ENCODE data around the gene RASSF4.

Gene RASSF4

GRCh38 chr10:44959247-44960087 is at the start of gene RASSF4 (continued):
- TF ChIP-seq ZBTB49 (tag by site-specific recombination; IDR thresholded peaks at IDR 0.05; ENCODE audit: low read depth), result no peak
- TF ChIP-seq ZNF140 (tag by site-specific recombination; IDR thresholded peaks at IDR 0.05), result no peak
- TF ChIP-seq ZNF596 (tag by site-specific recombination; IDR thresholded peaks at IDR 0.05), result no peak
- no peak for TF ChIP-seq ZNF621 (tag by site-specific recombination; IDR thresholded peaks at IDR 0.05)
- peak; percentile 64; the same call in 1 of the 2 replicates for TF ChIP-seq KLF17 (tag by site-specific recombination; IDR thresholded peaks at IDR 0.05)
- TF ChIP-seq ZNF521 (tag by site-specific recombination; IDR thresholded peaks at IDR 0.05), result no peak
- no peak for TF ChIP-seq ZNF658 (tag by site-specific recombination; IDR thresholded peaks at IDR 0.05)
- TF ChIP-seq ZNF837 (tag by site-specific recombination; IDR thresholded peaks at IDR 0.05), result no peak
- no peak for TF ChIP-seq PRDM1 (tag by site-specific recombination; IDR thresholded peaks at IDR 0.05)
- TF ChIP-seq ZNF792 (tag by site-specific recombination; IDR thresholded peaks at IDR 0.05), result no peak
- no peak for TF ChIP-seq ZNF529 (tag by site-specific recombination; IDR thresholded peaks at IDR 0.05; ENCODE audit: insufficient replicate concordance)
- no peak for TF ChIP-seq ZNF391 (tag by site-specific recombination; IDR thresholded peaks at IDR 0.05; ENCODE audit: borderline replicate concordance, low read depth)
- no peak for TF ChIP-seq ZBTB6 (tag by site-specific recombination; IDR thresholded peaks at IDR 0.05)
- no peak for TF ChIP-seq PRDM2 (tag by site-specific recombination; IDR thresholded peaks at IDR 0.05; ENCODE audit: borderline replicate concordance)
- no peak for TF ChIP-seq HOXA7 (CRISPR knock-in tag; IDR thresholded peaks at IDR 0.05; ENCODE audit: borderline replicate concordance)
- TF ChIP-seq PRDM10 (tag by site-specific recombination; IDR thresholded peaks at IDR 0.05), result peak; percentile 37; the same call in 1 of the 2 replicates
- peak; percentile 81 for TF ChIP-seq ZXDB (tag by site-specific recombination; IDR thresholded peaks at IDR 0.05)
- TF ChIP-seq ZNF18 (tag by site-specific recombination; IDR thresholded peaks at IDR 0.05), result no peak
- TF ChIP-seq GFI1B (tag by site-specific recombination; IDR thresholded peaks at IDR 0.05), result peak; percentile 84
- no peak for TF ChIP-seq ZBTB1 (tag by site-specific recombination; IDR thresholded peaks at IDR 0.05)
- TF ChIP-seq ZEB2 (tag by site-specific recombination; IDR thresholded peaks at IDR 0.05), result peak; percentile 92
- TF ChIP-seq ZNF558 (tag by site-specific recombination; IDR thresholded peaks at IDR 0.05), result no peak
